ENCODE measurements around the gene TMBIM4.

DNA sequence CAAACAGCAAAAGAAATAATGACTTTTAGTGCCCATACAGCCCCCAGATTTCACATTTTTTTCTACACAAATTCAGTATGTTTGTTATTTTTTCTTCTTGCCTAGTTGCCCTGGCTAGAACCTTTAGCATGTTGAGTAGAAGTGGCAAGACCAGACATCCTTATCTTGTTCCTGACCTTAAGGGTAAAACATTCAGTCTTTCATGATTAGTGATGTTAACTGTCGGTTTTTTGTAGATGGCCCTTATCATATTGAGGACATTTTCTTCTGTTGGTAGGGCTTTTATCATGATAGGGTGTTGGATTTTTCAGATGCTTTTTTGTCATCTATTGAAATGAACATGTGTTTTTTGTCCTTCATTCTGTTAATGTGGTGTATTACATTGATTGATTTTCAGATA is 36.3 kb upstream of the TMBIM4 start:
- TF ChIP-seq, protein P1, sequence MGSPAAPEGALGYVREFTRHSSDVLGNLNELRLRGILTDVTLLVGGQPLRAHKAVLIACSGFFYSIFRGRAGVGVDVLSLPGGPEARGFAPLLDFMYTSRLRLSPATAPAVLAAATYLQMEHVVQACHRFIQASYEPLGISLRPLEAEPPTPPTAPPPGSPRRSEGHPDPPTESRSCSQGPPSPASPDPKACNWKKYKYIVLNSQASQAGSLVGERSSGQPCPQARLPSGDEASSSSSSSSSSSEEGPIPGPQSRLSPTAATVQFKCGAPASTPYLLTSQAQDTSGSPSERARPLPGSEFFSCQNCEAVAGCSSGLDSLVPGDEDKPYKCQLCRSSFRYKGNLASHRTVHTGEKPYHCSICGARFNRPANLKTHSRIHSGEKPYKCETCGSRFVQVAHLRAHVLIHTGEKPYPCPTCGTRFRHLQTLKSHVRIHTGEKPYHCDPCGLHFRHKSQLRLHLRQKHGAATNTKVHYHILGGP (tag by site-specific recombination; IDR thresholded peaks at IDR 0.05), result no peak
- no peak for TF ChIP-seq ZFP3 (tag by site-specific recombination; IDR thresholded peaks at IDR 0.05; ENCODE audit: low read depth)
- TF ChIP-seq ZBTB1 (tag by site-specific recombination; IDR thresholded peaks at IDR 0.05), result no peak
- TF ChIP-seq SP7 (tag by site-specific recombination; IDR thresholded peaks at IDR 0.05), result no peak
- TF ChIP-seq, protein P2, sequence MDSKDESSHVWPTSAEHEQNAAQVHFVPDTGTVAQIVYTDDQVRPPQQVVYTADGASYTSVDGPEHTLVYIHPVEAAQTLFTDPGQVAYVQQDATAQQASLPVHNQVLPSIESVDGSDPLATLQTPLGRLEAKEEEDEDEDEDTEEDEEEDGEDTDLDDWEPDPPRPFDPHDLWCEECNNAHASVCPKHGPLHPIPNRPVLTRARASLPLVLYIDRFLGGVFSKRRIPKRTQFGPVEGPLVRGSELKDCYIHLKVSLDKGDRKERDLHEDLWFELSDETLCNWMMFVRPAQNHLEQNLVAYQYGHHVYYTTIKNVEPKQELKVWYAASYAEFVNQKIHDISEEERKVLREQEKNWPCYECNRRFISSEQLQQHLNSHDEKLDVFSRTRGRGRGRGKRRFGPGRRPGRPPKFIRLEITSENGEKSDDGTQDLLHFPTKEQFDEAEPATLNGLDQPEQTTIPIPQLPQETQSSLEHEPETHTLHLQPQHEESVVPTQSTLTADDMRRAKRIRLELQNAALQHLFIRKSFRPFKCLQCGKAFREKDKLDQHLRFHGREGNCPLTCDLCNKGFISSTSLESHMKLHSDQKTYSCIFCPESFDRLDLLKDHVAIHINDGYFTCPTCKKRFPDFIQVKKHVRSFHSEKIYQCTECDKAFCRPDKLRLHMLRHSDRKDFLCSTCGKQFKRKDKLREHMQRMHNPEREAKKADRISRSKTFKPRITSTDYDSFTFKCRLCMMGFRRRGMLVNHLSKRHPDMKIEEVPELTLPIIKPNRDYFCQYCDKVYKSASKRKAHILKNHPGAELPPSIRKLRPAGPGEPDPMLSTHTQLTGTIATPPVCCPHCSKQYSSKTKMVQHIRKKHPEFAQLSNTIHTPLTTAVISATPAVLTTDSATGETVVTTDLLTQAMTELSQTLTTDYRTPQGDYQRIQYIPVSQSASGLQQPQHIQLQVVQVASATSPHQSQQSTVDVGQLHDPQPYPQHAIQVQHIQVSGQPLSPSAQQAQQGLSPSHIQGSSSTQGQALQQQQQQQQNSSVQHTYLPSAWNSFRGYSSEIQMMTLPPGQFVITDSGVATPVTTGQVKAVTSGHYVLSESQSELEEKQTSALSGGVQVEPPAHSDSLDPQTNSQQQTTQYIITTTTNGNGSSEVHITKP (tag by site-specific recombination; IDR thresholded peaks at IDR 0.05), result no peak
